ENCODE results near the gene CD3E. TPM values are rescaled to one million over a fixed set of nuclear protein-coding genes. Genes with fewer than 3 reads are reported as not detected.
A peak's percentile ranks its signal among the peaks of the same experiment; 100 is the strongest.

Gene CD3E
- total and polyA plus RNA-seq, 9 of the 15 experiments (the other 6 are each of a cell fraction or from before 2014, with no cell fraction given) = 0.07 to 0.62 (median 0.19) TPM; not detected in 5

- WGBS (ENCODE audit: insufficient coverage, low coverage, missing lambda C conversion rate) = 36% methylated on average over 5 of the region's 5 CpGs
- peak overlapping the region; percentile 18; the same call in 1 of the 2 replicates for H3K4me3 ChIP-seq
- TF ChIP-seq ATF6 (CRISPR knock-in tag; IDR thresholded peaks at IDR 0.05) = peak; percentile 65; the same call in 1 of the 2 replicates
- TF ChIP-seq HES1 (IDR thresholded peaks at IDR 0.05; ENCODE audit: low read depth) = no peak
- TF ChIP-seq ZKSCAN3 (CRISPR knock-in tag; IDR thresholded peaks at IDR 0.05) = no peak
- TF ChIP-seq MCM5 (IDR thresholded peaks at IDR 0.05; ENCODE audit: low read depth) = no peak
- TF ChIP-seq ZBTB7A (IDR thresholded peaks at IDR 0.05; ENCODE audit: borderline replicate concordance, control insufficient read depth, low read depth, low read length) = no peak
- no peak for TF ChIP-seq CSDE1 (IDR thresholded peaks at IDR 0.05)
- no peak for TF ChIP-seq FOXJ2 (tag; IDR thresholded peaks at IDR 0.05)
- no peak for TF ChIP-seq THAP12 (CRISPR knock-in tag; IDR thresholded peaks at IDR 0.05)
Observed at GRCh38 chr11:118341815-118342489, 37.4 kb downstream of the CD3E start.

More at GRCh38 chr11:118341815-118342489, 37.4 kb downstream of the CD3E start:
- Histone ChIP-seq H3K36me3 (ENCODE audit: control insufficient read depth, insufficient read depth, low read length) (no peaks in the 10 kb centered on the region), H3K9me1 (ENCODE audit: control insufficient read depth, insufficient read depth, low read length) (no peaks in the 10 kb centered on the region), H3K9me3 (replicated peaks; ENCODE audit: control insufficient read depth, insufficient read depth, low read depth, low read length) (no peaks in the 10 kb centered on the region), H3K9ac (ENCODE audit: insufficient read depth in 1 of 2, low read depth in 2 of 2, low read length in 2 of 2) (peak overlapping the region in 1 of 2 experiments; percentile 17; a peak in 1 of 4 replicates), H4K20me1 (replicated peaks; ENCODE audit: control insufficient read depth, insufficient read depth, low read length) (no peaks in the 10 kb centered on the region), H3K79me2 (ENCODE audit: control insufficient read depth, insufficient read depth, low read length) (peaks cover 8% of the 10 kb centered on the region; the same call in 2 of the 3 replicates), H3K4me1 (replicated peaks in 1 of 2; ENCODE audit: control insufficient read depth in 2 of 2, insufficient read depth in 2 of 2, low read length in 2 of 2) (peaks cover 12 to 48% of the 10 kb centered on the region in 2 experiments), H3K27ac (ENCODE audit: extremely low read depth, low read depth, low read length) (peak overlapping the region; percentile 51; the same call in 2 of the 3 replicates), H2AFZ (ENCODE audit: low read depth, low read length) (peak overlapping the region; percentile 91), H3K4me2 (ENCODE audit: insufficient read depth, low read length) (peak overlapping the region; percentile 74), H3K27me3 (ENCODE audit: control insufficient read depth in 2 of 2, insufficient read depth in 2 of 2, low read length in 2 of 2) (no peaks in the 10 kb centered on the region)
- in situ Hi-C loops (cut with MboI) = no loop called here
- ChIA-PET POLR2A (interaction anchor here (1.2 to 2.5 kb wide), 2 partner anchors 9 to 19 kb away, joined by 5 to 7 read pairs; no protein-coding TSS in a partner anchor), CTCF (ENCODE audit: low intra/inter-chr PET ratio) (no interaction called here)
- DNase-seq (ENCODE audit: extremely low read depth in 1 of 4, low spot score in 3 of 4) (no peak), FAIRE-seq (peak; percentile 32), ATAC-seq (no peak)
- intact Hi-C loops (cut with micrococcal nuclease) = no loop called here
- no TSS peak for BruUV-seq (replicated peaks)

All from K562 (cell line).